ENCODE results near the gene ELMOD3.

The ELMOD3 gene

GRCh38 chr2:85398426-85399182 is 44.0 kb downstream of the ELMOD3 start:
- no peak for DNase-seq
- no peaks in the 10 kb centered on the region for H3K27me3 ChIP-seq (replicated peaks; ENCODE audit: control insufficient read depth, insufficient read depth, low read length, poor library complexity, severe bottlenecking)
- no peaks in the 10 kb centered on the region for H3K9me3 ChIP-seq (ENCODE audit: control insufficient read depth, low read length)
- peaks cover 51% of the 10 kb centered on the region for H3K36me3 ChIP-seq (ENCODE audit: control insufficient read depth, insufficient read depth, low read length)
- H3K4me3 ChIP-seq (ENCODE audit: insufficient read depth, low read depth, low read length, poor library complexity, severe bottlenecking), result no peak overlapping the region
- H3K27ac ChIP-seq (ENCODE audit: insufficient read depth, low read length, poor library complexity, severe bottlenecking), result no peak overlapping the region
- H3K4me1 ChIP-seq (ENCODE audit: control insufficient read depth, insufficient read depth, low read length, poor library complexity, severe bottlenecking), result no peaks in the 10 kb centered on the region

GRCh38 chr2:85399183-85399455 is 44.5 kb downstream of the ELMOD3 start:
- no peak overlapping the region for H3K4me3 ChIP-seq (ENCODE audit: insufficient read depth, low read depth, low read length, poor library complexity, severe bottlenecking)
- H3K27ac ChIP-seq (ENCODE audit: insufficient read depth, low read length, poor library complexity, severe bottlenecking), result no peak overlapping the region
- no peaks in the 10 kb centered on the region for H3K4me1 ChIP-seq (ENCODE audit: control insufficient read depth, insufficient read depth, low read length, poor library complexity, severe bottlenecking)
- no peaks in the 10 kb centered on the region for H3K27me3 ChIP-seq (replicated peaks; ENCODE audit: control insufficient read depth, insufficient read depth, low read length, poor library complexity, severe bottlenecking)
- H3K9me3 ChIP-seq (ENCODE audit: control insufficient read depth, low read length), result no peaks in the 10 kb centered on the region
- H3K36me3 ChIP-seq (ENCODE audit: control insufficient read depth, insufficient read depth, low read length), result peaks cover 46% of the 10 kb centered on the region
- no peak for DNase-seq

GRCh38 chr2:85400023-85400422 is 45.5 kb downstream of the ELMOD3 start:
- Histone ChIP-seq H3K36me3 (ENCODE audit: control insufficient read depth, insufficient read depth, low read length) (peaks cover 37% of the 10 kb centered on the region), H3K27me3 (replicated peaks; ENCODE audit: control insufficient read depth, insufficient read depth, low read length, poor library complexity, severe bottlenecking) (no peaks in the 10 kb centered on the region)
- DNase-seq, result no peak

GRCh38 chr2:85400541-85401463 is 46.2 kb downstream of the ELMOD3 start:
- Histone ChIP-seq H3K9me3 (ENCODE audit: control insufficient read depth, low read length) (no peaks in the 10 kb centered on the region), H3K36me3 (ENCODE audit: control insufficient read depth, insufficient read depth, low read length) (peaks cover 33% of the 10 kb centered on the region), H3K27me3 (replicated peaks; ENCODE audit: control insufficient read depth, insufficient read depth, low read length, poor library complexity, severe bottlenecking) (no peaks in the 10 kb centered on the region), H3K4me3 (ENCODE audit: insufficient read depth, low read depth, low read length, poor library complexity, severe bottlenecking) (no peak overlapping the region), H3K4me1 (ENCODE audit: control insufficient read depth, insufficient read depth, low read length, poor library complexity, severe bottlenecking) (peaks cover 4% of the 10 kb centered on the region), H3K27ac (ENCODE audit: insufficient read depth, low read length, poor library complexity, severe bottlenecking) (no peak overlapping the region)
- no peak for DNase-seq

More at GRCh38 chr2:85400023-85400422, 45.5 kb downstream of the ELMOD3 start:
- H3K4me3 ChIP-seq (ENCODE audit: insufficient read depth, low read depth, low read length, poor library complexity, severe bottlenecking), result no peak overlapping the region
- no peaks in the 10 kb centered on the region for H3K4me1 ChIP-seq (ENCODE audit: control insufficient read depth, insufficient read depth, low read length, poor library complexity, severe bottlenecking)
- no peak overlapping the region for H3K27ac ChIP-seq (ENCODE audit: insufficient read depth, low read length, poor library complexity, severe bottlenecking)
- no peaks in the 10 kb centered on the region for H3K9me3 ChIP-seq (ENCODE audit: control insufficient read depth, low read length)

GRCh38 chr2:85401464-85401805 is 46.9 kb downstream of the ELMOD3 start:
- Histone ChIP-seq H3K27me3 (replicated peaks; ENCODE audit: control insufficient read depth, insufficient read depth, low read length, poor library complexity, severe bottlenecking) (no peaks in the 10 kb centered on the region), H3K4me1 (ENCODE audit: control insufficient read depth, insufficient read depth, low read length, poor library complexity, severe bottlenecking) (peaks cover 4% of the 10 kb centered on the region), H3K4me3 (ENCODE audit: insufficient read depth, low read depth, low read length, poor library complexity, severe bottlenecking) (no peak overlapping the region), H3K27ac (ENCODE audit: insufficient read depth, low read length, poor library complexity, severe bottlenecking) (no peak overlapping the region), H3K36me3 (ENCODE audit: control insufficient read depth, insufficient read depth, low read length) (peaks cover 32% of the 10 kb centered on the region), H3K9me3 (ENCODE audit: control insufficient read depth, low read length) (no peaks in the 10 kb centered on the region)
- no peak for DNase-seq

- Histone ChIP-seq H3K27ac (ENCODE audit: insufficient read depth, low read length, poor library complexity, severe bottlenecking) (no peak overlapping the region), H3K4me3 (ENCODE audit: insufficient read depth, low read depth, low read length, poor library complexity, severe bottlenecking) (no peak overlapping the region), H3K4me1 (ENCODE audit: control insufficient read depth, insufficient read depth, low read length, poor library complexity, severe bottlenecking) (peaks cover 4% of the 10 kb centered on the region), H3K36me3 (ENCODE audit: control insufficient read depth, insufficient read depth, low read length) (peaks cover 28% of the 10 kb centered on the region), H3K27me3 (replicated peaks; ENCODE audit: control insufficient read depth, insufficient read depth, low read length, poor library complexity, severe bottlenecking) (no peaks in the 10 kb centered on the region), H3K9me3 (ENCODE audit: control insufficient read depth, low read length) (no peaks in the 10 kb centered on the region)
- no peak for DNase-seq
Observed at GRCh38 chr2:85401844-85402243, 47.3 kb downstream of the ELMOD3 start.

- H3K27me3 ChIP-seq (replicated peaks; ENCODE audit: control insufficient read depth, insufficient read depth, low read length, poor library complexity, severe bottlenecking), result no peaks in the 10 kb centered on the region
- peak overlapping the region; percentile 39 for H3K27ac ChIP-seq (ENCODE audit: insufficient read depth, low read length, poor library complexity, severe bottlenecking)
- peak; percentile 49 to 64 (median 63) for DNase-seq
- H3K4me3 ChIP-seq (ENCODE audit: insufficient read depth, low read depth, low read length, poor library complexity, severe bottlenecking), result no peak overlapping the region
- H3K9me3 ChIP-seq (ENCODE audit: control insufficient read depth, low read length), result no peaks in the 10 kb centered on the region
- H3K4me1 ChIP-seq (ENCODE audit: control insufficient read depth, insufficient read depth, low read length, poor library complexity, severe bottlenecking), result peaks cover 30% of the 10 kb centered on the region
- H3K36me3 ChIP-seq (ENCODE audit: control insufficient read depth, insufficient read depth, low read length), result peaks cover 13% of the 10 kb centered on the region
Observed at GRCh38 chr2:85405201-85406059, 50.9 kb downstream of the ELMOD3 start.

GRCh38 chr2:85409845-85410583 is 55.4 kb downstream of the ELMOD3 start, which contains the start of gene CAPG:
TSS of gene CAPG (minus strand) at chr2:85410366. CDS start at chr2:85402145, 8,221 bp downstream.
- peak within 1 kb of the TSS; percentile 39 for H3K4me3 ChIP-seq (ENCODE audit: insufficient read depth, low read depth, low read length, poor library complexity, severe bottlenecking)
- peak within 1 kb of the TSS; percentile 19 for H3K27ac ChIP-seq (ENCODE audit: insufficient read depth, low read length, poor library complexity, severe bottlenecking)

More at GRCh38 chr2:85409845-85410583, 55.4 kb downstream of the ELMOD3 start, which contains the start of gene CAPG:
- Histone ChIP-seq H3K4me1 (ENCODE audit: control insufficient read depth, insufficient read depth, low read length, poor library complexity, severe bottlenecking) (peaks cover 33% of the 10 kb centered on the region), H3K27me3 (replicated peaks; ENCODE audit: control insufficient read depth, insufficient read depth, low read length, poor library complexity, severe bottlenecking) (no peaks in the 10 kb centered on the region), H3K9me3 (ENCODE audit: control insufficient read depth, low read length) (no peaks in the 10 kb centered on the region), H3K36me3 (ENCODE audit: control insufficient read depth, insufficient read depth, low read length) (no peaks in the 10 kb centered on the region)
- peak in 2 of 3 donors; percentile 14 to 18 for DNase-seq

All from effector memory CD4-positive, alpha-beta T cell (primary cell).